Ishikawa (cell line): ENCODE results near the gene AKAP17A.

Source experiments
- CEBPB ChIP-seq: IDR thresholded peaks from 2 replicates; pipeline ENCODE4 v1.6.1; 2012
- CREB1 ChIP-seq: IDR thresholded peaks from 2 replicates; pipeline ENCODE4 v1.6.1; 2012; ENCODE audit warnings: low read depth
- EGR1 ChIP-seq: IDR thresholded peaks from 2 replicates; pipeline ENCODE4 v1.6.1; 2012
- EP300 ChIP-seq: IDR thresholded peaks from 2 replicates; pipeline ENCODE4 v1.6.1; 2012; ENCODE audit warnings: borderline replicate concordance
- FOXM1 ChIP-seq: IDR thresholded peaks from 2 replicates; pipeline ENCODE4 v1.6.1; 2012; ENCODE audit warnings: low read depth, borderline replicate concordance
- MAX ChIP-seq: IDR thresholded peaks from 2 replicates; pipeline ENCODE4 v1.6.1; 2012
- NFIC ChIP-seq: IDR thresholded peaks from 2 replicates; pipeline ENCODE4 v1.6.1; 2012
- RAD21 ChIP-seq: IDR thresholded peaks from 2 replicates; pipeline ENCODE4 v1.6.1; 2012; ENCODE audit warnings: low read depth
- REST ChIP-seq: IDR thresholded peaks from 2 replicates; pipeline ENCODE4 v1.6.1; 2012; ENCODE audit warnings: low read depth, mild to moderate bottlenecking
- TAF1 ChIP-seq: IDR thresholded peaks from 2 replicates; pipeline ENCODE4 v1.6.1; 2012; ENCODE audit warnings: low read depth, mild to moderate bottlenecking
- TCF12 ChIP-seq: IDR thresholded peaks from 2 replicates; pipeline ENCODE4 v1.6.1; 2012; ENCODE audit warnings: low read depth
- USF1 ChIP-seq: IDR thresholded peaks from 2 replicates; pipeline ENCODE4 v1.6.1; 2012
- YY1 ChIP-seq: IDR thresholded peaks from 2 replicates; pipeline ENCODE4 v1.6.1; 2012; ENCODE audit warnings: low read depth
- ZBTB7A ChIP-seq: IDR thresholded peaks from 2 replicates; pipeline ENCODE4 v1.6.1; 2012; ENCODE audit warnings: low read depth

Gene AKAP17A

GRCh38 chrX:1592470-1593142 lies 1.2 kb downstream of the AKAP17A start:
- TF ChIP-seq TCF12: no peak
- TF ChIP-seq REST: no peak
- TF ChIP-seq EGR1: no peak
- TF ChIP-seq YY1: no peak

GRCh38 chrX:1593286-1594271 lies 2.2 kb downstream of the AKAP17A start:
- no peak for TF ChIP-seq TAF1
- no peak for TF ChIP-seq YY1
- TF ChIP-seq USF1: no peak
- no peak for TF ChIP-seq EGR1
- no peak for TF ChIP-seq CEBPB
- TF ChIP-seq EP300: no peak
- no peak for TF ChIP-seq ZBTB7A
- TF ChIP-seq NFIC: no peak
- TF ChIP-seq RAD21: no peak
- no peak for TF ChIP-seq FOXM1
- no peak for TF ChIP-seq TCF12
- no peak for TF ChIP-seq REST
- TF ChIP-seq MAX: no peak
- no peak for TF ChIP-seq CREB1

GRCh38 chrX:1595711-1596060 lies 4.3 kb downstream of the AKAP17A start:
- no peak for TF ChIP-seq CREB1
- no peak for TF ChIP-seq NFIC
- TF ChIP-seq FOXM1: no peak
- no peak for TF ChIP-seq ZBTB7A
- no peak for TF ChIP-seq RAD21
- TF ChIP-seq EP300: no peak
- TF ChIP-seq TCF12: no peak

GRCh38 chrX:1596676-1597344 lies 5.4 kb downstream of the AKAP17A start:
- TF ChIP-seq RAD21 (no peak), EP300 (no peak)

GRCh38 chrX:1597345-1598020 lies 6.1 kb downstream of the AKAP17A start:
- TF ChIP-seq USF1: no peak
- TF ChIP-seq EGR1: no peak
